ENCODE data around the gene SPPL3. TPM values are rescaled to one million over a fixed set of nuclear protein-coding genes. Genes with fewer than 3 reads are reported as not detected.
"Not testable (repeated sequence)": the region's sequence is repeated elsewhere in the genome, so short reads cannot be mapped to it uniquely, and the experiment has no call there.

Gene SPPL3
- total and polyA plus RNA-seq, 2 experiments from 2014 or later = 20.0 to 67.3 TPM

DNA sequence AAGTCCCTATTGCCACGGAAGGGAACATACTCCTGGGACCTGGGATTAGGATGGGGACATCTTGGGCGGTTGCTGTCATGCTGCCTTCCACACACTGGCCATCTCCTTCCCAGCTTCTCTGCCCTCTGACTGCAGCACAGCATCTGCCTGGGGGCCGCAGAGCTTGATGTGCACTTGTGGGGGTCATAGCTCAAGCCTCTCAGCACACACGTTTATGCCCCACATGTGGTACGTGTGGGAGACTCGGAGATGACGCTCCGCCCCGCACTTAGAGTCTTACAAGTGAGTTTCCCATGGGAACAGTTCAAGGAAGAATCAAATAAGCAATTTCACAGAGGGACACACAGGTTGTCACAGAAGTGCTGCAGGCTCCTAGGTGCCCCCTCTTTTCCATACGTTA, 169.9 kb downstream of the SPPL3 start:
- WGBS (ENCODE audit: low lambda C conversion rate, missing lambda C conversion rate) = 95% methylated on average over 10 of the region's 10 CpGs

DNA sequence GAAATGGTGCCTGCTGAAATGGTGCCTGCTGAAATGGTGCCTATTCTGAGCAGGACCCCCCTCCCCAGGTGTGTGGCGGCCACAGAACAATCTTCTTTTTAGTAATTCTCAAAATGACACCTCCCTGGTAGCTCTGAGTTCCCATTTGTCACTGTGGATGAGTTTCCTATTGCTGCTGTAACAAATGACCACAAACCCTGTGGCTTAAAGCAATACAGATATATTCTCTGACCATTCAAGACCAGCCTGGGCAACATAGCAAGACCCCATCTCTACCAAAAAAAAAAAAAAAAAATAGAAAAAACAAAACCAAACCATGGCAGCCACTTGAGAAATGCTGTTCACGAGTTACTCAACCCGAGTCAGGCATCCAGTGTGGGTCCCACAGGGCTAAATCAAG, 170.6 kb downstream of the SPPL3 start:
- no peak for TF ChIP-seq EZH2phosphoT487 (IDR thresholded peaks at IDR 0.05; ENCODE audit: low read depth, severe bottlenecking, unreplicated experiment)
- TF ChIP-seq EZH2 (IDR thresholded peaks at IDR 0.05; ENCODE audit: borderline replicate concordance) = no peak
- TF ChIP-seq, protein P1, sequence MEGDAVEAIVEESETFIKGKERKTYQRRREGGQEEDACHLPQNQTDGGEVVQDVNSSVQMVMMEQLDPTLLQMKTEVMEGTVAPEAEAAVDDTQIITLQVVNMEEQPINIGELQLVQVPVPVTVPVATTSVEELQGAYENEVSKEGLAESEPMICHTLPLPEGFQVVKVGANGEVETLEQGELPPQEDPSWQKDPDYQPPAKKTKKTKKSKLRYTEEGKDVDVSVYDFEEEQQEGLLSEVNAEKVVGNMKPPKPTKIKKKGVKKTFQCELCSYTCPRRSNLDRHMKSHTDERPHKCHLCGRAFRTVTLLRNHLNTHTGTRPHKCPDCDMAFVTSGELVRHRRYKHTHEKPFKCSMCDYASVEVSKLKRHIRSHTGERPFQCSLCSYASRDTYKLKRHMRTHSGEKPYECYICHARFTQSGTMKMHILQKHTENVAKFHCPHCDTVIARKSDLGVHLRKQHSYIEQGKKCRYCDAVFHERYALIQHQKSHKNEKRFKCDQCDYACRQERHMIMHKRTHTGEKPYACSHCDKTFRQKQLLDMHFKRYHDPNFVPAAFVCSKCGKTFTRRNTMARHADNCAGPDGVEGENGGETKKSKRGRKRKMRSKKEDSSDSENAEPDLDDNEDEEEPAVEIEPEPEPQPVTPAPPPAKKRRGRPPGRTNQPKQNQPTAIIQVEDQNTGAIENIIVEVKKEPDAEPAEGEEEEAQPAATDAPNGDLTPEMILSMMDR (IDR thresholded peaks at IDR 0.05; ENCODE audit: poor library complexity) = no peak
- no peaks in the 10 kb centered on the region for H3K36me3 ChIP-seq (replicated peaks; ENCODE audit: insufficient read depth, low read depth)
- no peaks in the 10 kb centered on the region for H3K27me3 ChIP-seq
- no peaks in the 10 kb centered on the region for H3K79me2 ChIP-seq
- 91% methylated on average over 3 of the region's 3 CpGs for WGBS (ENCODE audit: low lambda C conversion rate, missing lambda C conversion rate)
- H3K4me1 ChIP-seq (ENCODE audit: insufficient read depth) = no peaks in the 10 kb centered on the region
- no peak overlapping the region for H3K27ac ChIP-seq
- H3K4me2 ChIP-seq = no peak overlapping the region
- no peaks in the 10 kb centered on the region for H3K9me3 ChIP-seq (ENCODE audit: low read depth)
- DNase-seq (ENCODE audit: low spot score) = no peak
- H4K20me1 ChIP-seq (ENCODE audit: insufficient read depth, poor library complexity, severe bottlenecking) = no peaks in the 10 kb centered on the region
- H3K4me3 ChIP-seq = no peak overlapping the region
- H2AFZ ChIP-seq = no peak overlapping the region
- H3K9me2 ChIP-seq (replicated peaks; ENCODE audit: insufficient read depth) = no peaks in the 10 kb centered on the region

More for the DNA sequence above, 169.9 kb downstream of the SPPL3 start:
- H3K79me2 ChIP-seq = no peaks in the 10 kb centered on the region
- no peaks in the 10 kb centered on the region for H3K4me1 ChIP-seq (ENCODE audit: insufficient read depth)
- H3K4me2 ChIP-seq = no peak overlapping the region
- no peaks in the 10 kb centered on the region for H3K36me3 ChIP-seq (replicated peaks; ENCODE audit: insufficient read depth, low read depth)
- no peak overlapping the region for H2AFZ ChIP-seq
- no peaks in the 10 kb centered on the region for H3K27me3 ChIP-seq
- H3K9me3 ChIP-seq (ENCODE audit: low read depth) = no peaks in the 10 kb centered on the region
- H3K4me3 ChIP-seq = no peak overlapping the region
- H3K27ac ChIP-seq = no peak overlapping the region
- no peaks in the 10 kb centered on the region for H4K20me1 ChIP-seq (ENCODE audit: insufficient read depth, poor library complexity, severe bottlenecking)
- H3K9me2 ChIP-seq (replicated peaks; ENCODE audit: insufficient read depth) = no peaks in the 10 kb centered on the region
- no peak for DNase-seq (ENCODE audit: low spot score)
- TF ChIP-seq, protein P1 (IDR thresholded peaks at IDR 0.05; ENCODE audit: poor library complexity) = no peak
- no peak for TF ChIP-seq EZH2 (IDR thresholded peaks at IDR 0.05; ENCODE audit: borderline replicate concordance)
- no peak for TF ChIP-seq EZH2phosphoT487 (IDR thresholded peaks at IDR 0.05; ENCODE audit: low read depth, severe bottlenecking, unreplicated experiment)

DNA sequence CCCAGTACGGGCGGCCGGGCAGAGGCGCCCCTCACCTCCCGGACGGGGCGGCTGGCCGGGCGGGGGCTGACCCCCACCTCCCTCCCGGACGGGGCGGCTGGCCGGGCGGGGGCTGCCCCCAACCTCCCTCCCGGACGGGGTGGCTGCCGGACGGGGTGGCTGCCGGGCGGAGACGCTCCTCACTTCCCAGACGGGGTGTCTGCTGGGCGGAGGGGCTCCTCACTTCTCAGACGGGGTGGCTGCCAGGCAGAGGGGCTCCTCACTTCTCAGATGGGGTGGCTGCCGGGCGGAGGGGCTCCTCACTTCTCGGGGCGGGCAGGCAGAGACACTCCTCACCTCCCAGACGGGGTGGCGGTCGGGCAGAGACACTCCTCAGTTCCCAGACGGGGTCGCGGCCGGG, 172.0 kb downstream of the SPPL3 start:
- H3K79me2 ChIP-seq; H2AFZ ChIP-seq; H4K20me1 ChIP-seq (ENCODE audit: insufficient read depth, poor library complexity, severe bottlenecking); H3K4me3 ChIP-seq; H3K9me2 ChIP-seq (replicated peaks; ENCODE audit: insufficient read depth); H3K4me2 ChIP-seq; H3K36me3 ChIP-seq (replicated peaks; ENCODE audit: insufficient read depth, low read depth); H3K4me1 ChIP-seq (ENCODE audit: insufficient read depth); DNase-seq (ENCODE audit: low spot score); H3K27me3 ChIP-seq; H3K9me3 ChIP-seq (ENCODE audit: low read depth); H3K27ac ChIP-seq: not testable (repeated sequence)
- WGBS (ENCODE audit: low lambda C conversion rate, missing lambda C conversion rate) = 91% methylated on average over 7 of the region's 35 CpGs

DNA sequence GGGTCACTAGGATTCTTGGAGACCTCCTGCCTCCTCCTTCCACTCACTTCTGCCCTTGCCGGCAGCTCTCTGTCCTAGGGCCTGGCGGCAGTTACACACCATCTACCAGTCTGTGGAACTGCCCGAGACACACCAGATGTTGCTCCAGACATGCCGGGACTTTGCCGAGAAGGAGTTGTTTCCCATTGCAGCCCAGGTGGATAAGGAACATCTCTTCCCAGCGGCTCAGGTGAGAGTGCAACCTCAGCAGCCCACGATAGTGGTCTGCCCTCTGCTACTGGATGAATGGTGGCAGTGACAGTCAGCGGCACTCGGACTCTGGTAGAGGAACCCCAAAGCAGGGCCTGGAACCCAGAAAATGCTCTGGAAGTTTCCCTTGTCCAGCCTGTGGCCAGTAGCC, 177.2 kb downstream of the SPPL3 start:
- Histone ChIP-seq H3K9me3 (ENCODE audit: low read depth) (no peaks in the 10 kb centered on the region), H3K9me2 (replicated peaks; ENCODE audit: insufficient read depth) (no peaks in the 10 kb centered on the region), H2AFZ (no peak overlapping the region), H3K79me2 (peaks cover 11% of the 10 kb centered on the region), H3K4me2 (peak overlapping the region; percentile 92), H3K36me3 (replicated peaks; ENCODE audit: insufficient read depth, low read depth) (no peaks in the 10 kb centered on the region), H4K20me1 (ENCODE audit: insufficient read depth, poor library complexity, severe bottlenecking) (no peaks in the 10 kb centered on the region), H3K4me3 (no peak overlapping the region), H3K27me3 (no peaks in the 10 kb centered on the region), H3K27ac (no peak overlapping the region), H3K4me1 (ENCODE audit: insufficient read depth) (peaks cover 7% of the 10 kb centered on the region)
- TF ChIP-seq EZH2phosphoT487 (IDR thresholded peaks at IDR 0.05; ENCODE audit: low read depth, severe bottlenecking, unreplicated experiment) (no peak), EZH2 (IDR thresholded peaks at IDR 0.05; ENCODE audit: borderline replicate concordance) (no peak)
- TF ChIP-seq, protein P1 (IDR thresholded peaks at IDR 0.05; ENCODE audit: poor library complexity) = no peak
- DNase-seq (ENCODE audit: low spot score) = no peak
- WGBS (ENCODE audit: low lambda C conversion rate, missing lambda C conversion rate) = 95% methylated on average over 9 of the region's 9 CpGs

All from hepatocyte (in vitro differentiated cells).